ENCODE measurements around the gene KCNQ1. TPM values are rescaled to one million over a fixed set of nuclear protein-coding genes. Genes with fewer than 3 reads are reported as not detected.

KCNQ1 gene
- total RNA-seq, 1 experiment from 2014 or later, result 2.3 TPM

- Histone ChIP-seq H2BK5ac (ENCODE audit: insufficient read length, low read length) (no peak overlapping the region), H2BK120ac (ENCODE audit: low read depth, low read length, poor library complexity, severe bottlenecking) (no peak overlapping the region), H2BK15ac (ENCODE audit: low read depth, low read length) (no peak overlapping the region), H3K4me2 (ENCODE audit: insufficient read depth, insufficient read length, low read length) (no peak overlapping the region), H3T11ph (ENCODE audit: low read length) (no peak overlapping the region), H3K4ac (ENCODE audit: low read depth, low read length) (no peak overlapping the region), H3K9me3 (ENCODE audit: control insufficient read depth, low read depth, low read length) (no peaks in the 10 kb centered on the region), H3K23ac (ENCODE audit: insufficient read length, low read depth, low read length) (no peak overlapping the region), H3K27me3 (ENCODE audit: insufficient read depth, low read length) (peaks cover 15% of the 10 kb centered on the region; the same call in 1 of the 2 replicates), H4K8ac (replicated peaks; ENCODE audit: insufficient read length, low read depth, low read length) (no peak overlapping the region), H3K4me1 (ENCODE audit: insufficient read depth, low read length) (no peaks in the 10 kb centered on the region; the same call in 1 of the 2 replicates), H3K9ac (ENCODE audit: extremely low read depth, insufficient read length, low read length) (no peak overlapping the region), H3K79me1 (ENCODE audit: insufficient read depth, low read depth, low read length, poor library complexity, severe bottlenecking) (no peaks in the 10 kb centered on the region), H2AK5ac (ENCODE audit: insufficient read length, low read length) (no peak overlapping the region), H3K18ac (ENCODE audit: insufficient read length, low read depth, low read length) (no peak overlapping the region), H3K56ac (ENCODE audit: insufficient read length, low read depth, low read length) (no peak overlapping the region), H2BK20ac (ENCODE audit: low read depth, low read length, poor library complexity, severe bottlenecking) (no peak overlapping the region), H3K23me2 (ENCODE audit: insufficient read length, low read depth, low read length, poor library complexity, severe bottlenecking) (no peaks in the 10 kb centered on the region), H3K27ac (ENCODE audit: insufficient read length, low read depth, low read length) (no peak overlapping the region), H4K5ac (ENCODE audit: insufficient read length, low read depth, low read length) (no peak overlapping the region), H3K14ac (ENCODE audit: insufficient read depth, low read length) (no peak overlapping the region), H2AFZ (ENCODE audit: low read length) (no peak overlapping the region), H3K79me2 (ENCODE audit: insufficient read depth, low read length) (no peaks in the 10 kb centered on the region), H4K91ac (ENCODE audit: insufficient read length, low read depth, low read length) (no peak overlapping the region), H4K20me1 (ENCODE audit: control insufficient read depth, insufficient read depth, insufficient read length) (no peaks in the 10 kb centered on the region), H2BK12ac (ENCODE audit: insufficient read length, low read depth, low read length) (no peak overlapping the region)
- Mint-ChIP-seq H3K27ac (no peak overlapping the region), H3K27me3 (ENCODE audit: low read depth) (peaks cover 80% of the 10 kb centered on the region), H3K9me3 (peaks cover 2 to 9% of the 10 kb centered on the region in 2 experiments), H3K4me1 (peaks cover 10 to 20% of the 10 kb centered on the region in 2 experiments), H3K36me3 (ENCODE audit: insufficient read depth in 1 of 3, low read depth in 3 of 3) (peaks cover 0 to 9% (median 3%) of the 10 kb centered on the region in 3 experiments; a peak in 3 of 7 replicates), H3K4me3 (no peak overlapping the region)
- no peak for DNase-seq
- WGBS (ENCODE audit: extremely low coverage, insufficient read length, low lambda C conversion rate), result no CpG with 5 or more reads among the region's 4 CpGs
- no peak for TF ChIP-seq CTCF (conservative IDR thresholded peaks at IDR 0.05)
Observed at GRCh38 chr11:2557381-2557780, 112.6 kb downstream of the KCNQ1 start.

Data from H9 (cell line).